HG02981 (cell line): ENCODE results near the gene NYNRIN.
"Not testable (repeated sequence)": the region's sequence is repeated elsewhere in the genome, so short reads cannot be mapped to it uniquely, and the experiment has no call there.

Source experiments
- ATAC-seq: cut with Tn5 transposase; IDR thresholded peaks from one replicate; pipeline ENCODE4 v1.9.1; 2021; ENCODE audit warnings: mild to moderate bottlenecking, moderate library complexity; ENCODE audit not compliant: unreplicated experiment

Gene NYNRIN

DNA sequence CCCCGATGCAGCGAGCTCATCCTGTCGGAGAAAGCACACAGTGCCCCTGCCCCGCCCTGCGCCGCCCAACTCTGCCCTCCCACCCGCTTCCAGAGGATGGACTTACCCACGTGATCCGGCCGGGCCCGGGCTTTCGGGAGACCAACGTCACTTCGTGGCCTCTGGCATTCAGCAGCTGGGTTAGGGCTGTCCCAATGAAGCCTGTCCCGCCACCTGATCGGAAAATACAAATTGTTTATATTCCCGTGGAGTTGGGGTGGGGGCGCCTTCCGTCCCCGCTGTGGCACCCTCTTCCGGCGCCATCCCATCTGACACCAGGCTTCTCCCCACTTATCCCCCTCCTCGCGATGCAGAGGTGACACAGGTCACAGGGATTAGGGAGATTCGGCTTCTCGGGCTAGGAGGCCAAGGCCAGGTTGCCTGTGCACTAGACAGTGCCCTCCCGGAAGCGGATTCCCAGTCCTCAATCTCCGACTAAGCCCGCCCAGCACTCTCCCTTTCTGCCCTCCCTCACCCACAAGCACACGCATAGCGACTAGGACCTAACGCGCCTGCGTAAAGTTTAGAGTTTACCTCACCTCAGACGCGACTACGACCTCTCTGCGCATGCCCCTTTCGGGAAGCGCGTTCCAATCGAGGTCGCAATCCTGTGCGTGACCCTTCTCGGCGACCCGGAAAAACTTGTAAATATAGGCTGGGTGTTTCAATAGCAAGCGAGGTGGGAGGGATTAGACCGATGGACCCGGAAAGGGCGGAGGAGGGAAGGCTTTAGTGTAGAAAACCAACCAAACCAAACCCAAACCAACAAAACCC lies 43.6 kb downstream of the NYNRIN start, which contains the start of gene SDR39U1:
Gene SDR39U1 (minus strand): TSS at position 537 of the 813 bp plus-strand sequence. CDS start 7 bp downstream, at position 530.
- peak; percentile 90 for ATAC-seq

GRCh38 chr14:24443053-24443665 lies 44.4 kb downstream of the NYNRIN start:
- ATAC-seq = no peak

- ATAC-seq = not testable (repeated sequence)
These were observed 52.0 kb downstream of the NYNRIN start for GRCh38 chr14:24450828-24451227.

DNA sequence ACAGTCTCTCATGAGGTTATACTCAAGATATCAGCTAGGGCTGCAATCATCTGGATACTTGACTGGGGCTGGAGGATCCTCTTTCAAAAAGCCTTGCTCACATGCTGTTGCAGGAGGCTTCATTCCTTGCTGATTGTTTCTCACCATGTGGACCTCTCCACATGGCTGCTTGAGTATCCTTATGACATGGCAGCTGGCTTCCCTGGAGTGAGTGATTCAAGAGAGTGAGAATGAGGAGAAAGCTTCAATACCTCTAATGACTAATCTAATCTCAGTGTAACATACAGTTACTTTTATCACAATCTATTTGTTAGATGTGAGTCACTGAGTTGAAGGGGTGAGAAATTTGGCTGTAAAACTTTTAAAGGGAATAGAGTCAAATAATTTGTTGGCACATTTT lies 58.2 kb downstream of the NYNRIN start:
- no peak for ATAC-seq

DNA sequence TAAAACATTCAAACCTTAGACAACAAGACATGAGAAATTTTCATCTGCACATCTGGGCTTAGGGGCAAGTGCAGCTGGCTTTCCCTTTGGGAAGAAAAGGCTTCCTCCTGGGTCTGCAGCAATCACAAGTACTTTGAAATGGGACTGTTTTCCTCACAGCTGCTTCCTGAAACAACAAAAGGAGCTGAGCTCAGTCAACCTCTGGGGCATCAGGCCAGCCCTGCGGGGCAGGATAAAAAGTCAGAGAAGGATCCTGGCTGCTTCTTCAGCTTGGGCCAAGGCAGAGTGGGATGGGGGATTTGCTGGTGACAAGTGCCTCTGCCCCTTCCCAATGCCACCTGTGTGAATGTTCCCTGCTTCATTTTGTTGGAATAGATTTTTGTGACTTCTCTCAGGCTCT lies 59.9 kb downstream of the NYNRIN start:
- ATAC-seq = no peak

DNA sequence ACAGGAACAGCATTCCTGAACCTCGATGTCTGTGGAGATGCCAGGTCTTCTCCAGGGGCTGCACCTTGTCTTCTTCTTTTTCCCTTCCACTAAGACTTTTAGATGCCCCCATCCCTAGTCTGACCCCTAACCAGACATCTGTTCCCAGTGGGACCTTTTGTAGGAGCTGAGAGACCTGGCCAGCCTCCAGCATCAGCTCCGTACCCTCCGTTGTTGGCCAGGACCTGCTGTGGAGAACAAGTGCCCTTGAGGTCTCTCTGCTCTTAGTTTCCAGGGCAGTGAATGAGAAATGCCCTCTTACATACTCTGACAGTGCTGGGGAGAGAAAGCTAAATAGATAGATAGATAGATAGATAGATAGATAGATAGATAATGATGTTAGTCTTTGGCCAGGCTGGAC lies 60.5 kb downstream of the NYNRIN start:
- no peak for ATAC-seq

GRCh38 chr14:24461336-24461735 lies 62.5 kb downstream of the NYNRIN start:
- ATAC-seq = no peak

GRCh38 chr14:24463017-24463883 lies 64.4 kb downstream of the NYNRIN start:
- ATAC-seq = no peak

DNA sequence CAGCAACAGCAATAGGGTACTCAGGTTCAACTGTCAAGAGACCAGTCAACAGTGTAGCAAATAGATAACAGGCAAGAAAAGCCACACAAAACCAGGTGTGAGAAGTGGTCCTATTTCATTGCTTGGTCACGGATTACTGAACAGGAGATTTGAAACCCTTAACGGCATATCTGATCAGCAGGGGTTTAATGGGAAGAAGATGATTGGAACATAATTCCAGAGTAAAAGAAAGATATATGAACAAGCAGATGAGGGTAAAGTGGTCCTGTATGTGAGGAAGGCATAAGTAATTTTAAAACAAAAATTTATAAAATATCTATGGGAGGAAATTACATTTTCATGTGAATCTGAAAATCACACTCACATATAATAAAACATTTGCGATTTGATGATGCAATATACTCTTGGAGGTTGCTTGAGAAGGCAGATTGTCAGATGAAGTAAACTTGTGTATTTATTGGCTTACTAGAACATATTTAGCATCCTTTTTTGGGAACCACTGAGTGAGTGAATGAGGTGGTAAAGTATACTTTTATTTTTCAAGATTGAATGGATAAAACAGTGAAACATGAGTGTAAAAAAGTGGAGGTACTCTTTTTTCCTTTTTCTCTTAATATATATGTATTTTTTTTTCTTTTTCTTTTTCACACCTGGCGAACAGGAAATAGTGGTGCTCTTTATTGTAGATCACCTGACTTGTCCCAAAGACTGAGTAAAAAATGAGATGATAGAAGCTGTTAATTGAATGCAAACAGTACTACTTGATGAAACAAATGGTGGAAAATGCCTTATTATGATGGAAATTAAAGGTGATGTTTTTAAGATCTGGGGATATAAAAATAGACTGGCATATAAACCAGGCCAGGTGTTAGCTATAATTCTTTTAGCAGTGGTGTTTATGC lies 65.3 kb downstream of the NYNRIN start:
- ATAC-seq = no peak

DNA sequence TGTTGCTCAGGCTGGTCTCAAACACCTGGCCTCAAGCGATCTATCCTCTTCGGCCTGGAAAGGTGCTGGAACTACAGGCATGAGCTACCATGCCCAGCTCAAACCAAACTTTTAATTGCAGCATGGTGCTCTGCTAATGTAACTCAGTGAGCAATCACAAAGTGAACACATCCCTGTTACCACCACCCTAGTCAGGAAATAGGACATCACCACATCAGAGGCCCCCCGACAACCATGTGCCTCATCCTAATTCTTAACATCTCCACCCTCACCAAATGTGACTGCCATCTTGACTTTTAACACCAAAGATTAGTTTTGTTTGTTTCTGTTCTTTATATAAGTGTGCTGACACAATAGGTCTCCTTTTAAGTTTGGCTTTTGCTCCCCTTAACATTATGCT lies 66.6 kb downstream of the NYNRIN start:
- ATAC-seq = no peak

DNA sequence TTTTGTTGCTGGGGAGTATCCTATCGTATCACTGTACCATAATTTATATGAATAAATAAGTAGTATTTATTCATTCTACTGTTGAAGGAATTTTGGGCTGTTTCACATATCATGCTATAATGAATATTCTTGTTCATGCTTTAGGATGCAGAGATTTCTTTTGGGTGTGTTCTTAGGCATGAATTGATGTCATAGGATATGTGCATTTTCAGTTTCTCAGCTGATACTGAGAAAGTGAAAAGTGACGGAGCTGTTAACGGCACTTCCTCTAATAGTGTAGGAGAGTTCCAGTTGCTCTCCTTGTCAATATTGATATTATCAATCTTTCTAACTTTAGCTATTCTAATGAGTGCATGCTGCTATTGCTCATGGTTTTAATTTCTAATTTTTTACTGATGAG lies 67.0 kb downstream of the NYNRIN start:
- no peak for ATAC-seq
